H1 (cell line): ENCODE results near the gene KIF2C.
A peak's percentile ranks its signal among the peaks of the same experiment; 100 is the strongest.

Experiments
- POLR2A ChIP-seq, 2 experiments: IDR thresholded peaks; 1 replicate in 1 of 2; 2 replicates in 1 of 2; pipeline ENCODE4 v1.6.1; 2011; ENCODE audit warnings: low read depth in 2 of 2, low read length in 2 of 2, mild to moderate bottlenecking in 2 of 2; ENCODE audit errors: control extremely low read depth in 1 of 2
- SAP30 ChIP-seq: fragments of 300-600 bp; sonication (generic); IDR thresholded peaks from 2 replicates; pipeline ENCODE4 v1.7.1; 2012; ENCODE audit warnings: low read length, moderate library complexity, mild to moderate bottlenecking, inconsistent platforms; ENCODE audit not compliant: insufficient read depth, insufficient replicate concordance
- SRF ChIP-seq: IDR thresholded peaks from 2 replicates; pipeline ENCODE4 v1.6.1; 2011; ENCODE audit warnings: mild to moderate bottlenecking, low read depth, low read length, moderate library complexity
- TEAD4 ChIP-seq: IDR thresholded peaks from 2 replicates; pipeline ENCODE4 v1.6.1; 2012; ENCODE audit warnings: low read depth, low read length, inconsistent platforms, mixed read lengths
- YY1 ChIP-seq: IDR thresholded peaks from 2 replicates; pipeline ENCODE4 v1.6.1; 2011; ENCODE audit warnings: low read depth, mild to moderate bottlenecking, low read length
- ZNF274 ChIP-seq: IDR thresholded peaks from 2 replicates; pipeline ENCODE4 v1.7.0; 2012; ENCODE audit warnings: low read length, borderline replicate concordance; ENCODE audit errors: extremely low read depth

- no peak for TF ChIP-seq SAP30
- TF ChIP-seq ZNF274 = no peak
- no peak for TF ChIP-seq SRF
- TF ChIP-seq TEAD4 = peak; percentile 38; the same call in 1 of the 2 replicates
- peak in 1 of 2 experiments; percentile 80; a peak in 2 of 3 replicates for TF ChIP-seq POLR2A (IDR thresholded peaks at IDR 0.05; ENCODE audit: control extremely low read depth in 1 of 2, low read depth in 2 of 2, low read length in 2 of 2)
- no peak for TF ChIP-seq YY1
Observed at GRCh38 chr1:44807364-44808062, 67.9 kb downstream of the KIF2C start.
